ENCODE data around the gene ZBTB17. TPM values are rescaled to one million over a fixed set of nuclear protein-coding genes. Genes with fewer than 3 reads are reported as not detected.
"Not testable (repeated sequence)": the region's sequence is repeated elsewhere in the genome, so short reads cannot be mapped to it uniquely, and the experiment has no call there.

ZBTB17 gene
- total RNA-seq, 2 donors from 2014 or later, result 14.8 to 27.5 TPM

DNA sequence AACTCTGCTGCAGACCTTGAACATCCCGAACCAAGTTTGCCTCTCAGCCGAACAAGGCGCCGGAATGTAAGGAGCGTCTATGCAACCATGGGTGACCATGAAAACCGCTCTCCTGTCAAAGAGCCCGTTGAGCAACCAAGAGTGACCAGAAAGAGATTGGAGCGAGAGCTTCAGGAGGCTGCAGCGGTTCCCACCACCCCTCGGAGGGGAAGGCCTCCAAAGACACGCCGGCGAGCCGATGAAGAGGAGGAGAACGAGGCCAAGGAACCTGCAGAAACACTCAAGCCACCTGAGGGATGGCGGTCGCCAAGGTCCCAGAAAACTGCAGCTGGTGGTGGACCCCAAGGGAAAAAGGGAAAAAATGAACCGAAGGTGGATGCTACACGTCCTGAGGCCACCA is 44.0 kb downstream of the ZBTB17 start:
- no peak for DNase-seq (ENCODE audit: low spot score)
- no peak for TF ChIP-seq CTCF (IDR thresholded peaks at IDR 0.05)
- H3K36me3 ChIP-seq, result peaks cover 88% of the 10 kb centered on the region

GRCh38 chr1:15931401-15931800 is 44.5 kb downstream of the ZBTB17 start:
- no peaks in the 10 kb centered on the region for H3K27me3 ChIP-seq
- no peak for DNase-seq (ENCODE audit: low spot score)
- no peak overlapping the region for H3K27ac ChIP-seq
- H3K4me3 ChIP-seq, result no peak overlapping the region
- H3K36me3 ChIP-seq, result peaks cover 88% of the 10 kb centered on the region
- TF ChIP-seq CTCF (IDR thresholded peaks at IDR 0.05), result no peak
- H3K4me1 ChIP-seq, result no peaks in the 10 kb centered on the region
- H3K9me3 ChIP-seq, result no peaks in the 10 kb centered on the region

More for the DNA sequence above, 44.0 kb downstream of the ZBTB17 start:
- Histone ChIP-seq H3K4me1 (no peaks in the 10 kb centered on the region), H3K27me3 (no peaks in the 10 kb centered on the region), H3K9me3 (no peaks in the 10 kb centered on the region), H3K4me3 (no peak overlapping the region), H3K27ac (no peak overlapping the region)

- H3K27ac ChIP-seq, result no peak overlapping the region
- TF ChIP-seq CTCF (IDR thresholded peaks at IDR 0.05), result no peak
- peaks cover 79% of the 10 kb centered on the region for H3K36me3 ChIP-seq
- no peaks in the 10 kb centered on the region for H3K4me1 ChIP-seq
- no peaks in the 10 kb centered on the region for H3K9me3 ChIP-seq
- H3K4me3 ChIP-seq, result no peak overlapping the region
- H3K27me3 ChIP-seq, result no peaks in the 10 kb centered on the region
- no peak for DNase-seq (ENCODE audit: low spot score)
These were observed 46.6 kb downstream of the ZBTB17 start for GRCh38 chr1:15928971-15929965.

- not testable (repeated sequence) for H3K4me3 ChIP-seq; H3K4me1 ChIP-seq; H3K9me3 ChIP-seq; DNase-seq (ENCODE audit: low spot score); H3K27ac ChIP-seq; H3K27me3 ChIP-seq
- peaks cover 75% of the 10 kb centered on the region for H3K36me3 ChIP-seq
These were observed 49.5 kb downstream of the ZBTB17 start for GRCh38 chr1:15926448-15926847.

DNA sequence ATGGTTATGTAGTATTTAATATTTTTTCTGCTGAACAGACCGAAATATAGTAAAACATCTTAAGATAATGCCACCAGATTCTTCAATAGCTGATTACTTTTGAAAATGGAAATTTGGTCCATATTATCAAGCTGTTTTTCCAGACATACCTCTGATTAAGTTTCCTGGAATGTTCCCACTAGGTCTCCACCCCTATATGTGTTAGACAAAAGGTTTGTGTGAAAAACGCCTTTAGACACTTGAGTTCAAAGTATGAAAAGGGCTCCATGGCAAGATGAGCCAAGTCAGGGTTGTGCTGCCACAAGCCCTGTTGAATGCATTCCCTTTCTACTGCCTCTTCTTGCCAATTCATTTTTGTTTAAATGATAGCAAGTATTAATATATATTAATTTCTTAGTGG is 52.7 kb downstream of the ZBTB17 start:
- no peak for TF ChIP-seq CTCF (IDR thresholded peaks at IDR 0.05)
- H3K36me3 ChIP-seq, result peaks cover 69% of the 10 kb centered on the region
- H3K27ac ChIP-seq, result no peak overlapping the region
- H3K27me3 ChIP-seq, result no peaks in the 10 kb centered on the region
- no peaks in the 10 kb centered on the region for H3K4me1 ChIP-seq
- no peak overlapping the region for H3K4me3 ChIP-seq
- H3K9me3 ChIP-seq, result no peaks in the 10 kb centered on the region
- DNase-seq (ENCODE audit: low spot score), result no peak

DNA sequence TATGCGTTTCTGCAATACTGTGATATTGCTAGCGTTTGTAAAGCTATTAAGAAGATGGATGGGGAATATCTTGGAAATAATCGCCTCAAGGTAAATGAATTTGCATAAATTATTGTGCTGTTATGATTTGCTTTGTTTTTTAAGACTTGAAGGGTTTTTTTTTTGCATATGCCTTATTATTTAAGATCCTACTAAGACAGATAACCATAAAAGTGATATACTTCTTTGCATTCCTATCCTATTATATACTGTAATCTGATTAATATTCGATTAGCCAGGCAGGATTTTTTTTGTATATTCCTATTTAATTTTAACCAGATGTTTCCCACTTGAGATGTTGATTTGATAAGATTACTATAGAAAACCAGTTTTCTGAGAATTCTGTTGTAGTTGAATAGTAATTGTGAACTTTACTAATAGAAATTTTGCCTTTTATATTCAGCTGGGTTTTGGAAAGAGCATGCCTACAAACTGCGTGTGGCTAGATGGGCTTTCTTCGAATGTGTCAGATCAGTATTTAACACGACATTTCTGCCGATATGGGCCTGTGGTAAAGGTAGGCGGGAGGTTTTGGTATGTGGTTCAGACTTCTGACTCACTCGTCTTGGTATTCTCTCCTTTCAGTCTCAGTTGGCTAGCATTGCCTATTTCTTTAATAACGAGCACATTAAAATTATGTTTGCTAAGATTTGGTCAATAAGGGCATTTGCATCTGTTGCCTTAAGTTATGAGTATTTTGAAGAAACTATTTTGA is 56.8 kb downstream of the ZBTB17 start:
- Histone ChIP-seq H3K4me1 (peaks cover 0 to 8% of the 10 kb centered on the region in 2 donors), H3K4me3 (no peak overlapping the region), H3K9me3 (no peaks in the 10 kb centered on the region), H3K27ac (no peak overlapping the region), H3K27me3 (no peaks in the 10 kb centered on the region), H3K36me3 (peaks cover 55% of the 10 kb centered on the region)
- no peak for DNase-seq (ENCODE audit: low spot score)
- no peak for TF ChIP-seq CTCF (IDR thresholded peaks at IDR 0.05)

Data from right atrium auricular region (tissue), 2 donors.